Measurements from ENCODE around the gene RASSF10. TPM values are rescaled to one million over a fixed set of nuclear protein-coding genes. Genes with fewer than 3 reads are reported as not detected.

Gene RASSF10
- total RNA-seq, 1 donor from 2014 or later: 0.25 TPM

- Histone ChIP-seq H3K4me3 (peak overlapping the region; percentile 9), H3K27me3 (ENCODE audit: low read depth) (peaks cover 39% of the 10 kb centered on the region), H3K36me3 (no peaks in the 10 kb centered on the region), H3K9me3 (replicated peaks) (no peaks in the 10 kb centered on the region), H3K27ac (replicated peaks) (no peak overlapping the region), H3K4me1 (no peaks in the 10 kb centered on the region)
- DNase-seq: no peak
- intact Hi-C loops (cut with micrococcal nuclease): no loop called here
- no peak for TF ChIP-seq CTCF (IDR thresholded peaks at IDR 0.05; ENCODE audit: borderline replicate concordance)
These were observed 22.8 kb upstream of the RASSF10 start for GRCh38 chr11:12986194-12986898.

GRCh38 chr11:12989428-12990161 lies 19.5 kb upstream of the RASSF10 start:
- intact Hi-C loops (cut with micrococcal nuclease): no loop called here
- DNase-seq: no peak
- no peak overlapping the region for H3K4me3 ChIP-seq
- H3K9me3 ChIP-seq (replicated peaks): no peaks in the 10 kb centered on the region
- no peaks in the 10 kb centered on the region for H3K36me3 ChIP-seq
- H3K27ac ChIP-seq (replicated peaks): no peak overlapping the region
- no peaks in the 10 kb centered on the region for H3K4me1 ChIP-seq
- H3K27me3 ChIP-seq (ENCODE audit: low read depth): peaks cover 27% of the 10 kb centered on the region
- no peak for TF ChIP-seq CTCF (IDR thresholded peaks at IDR 0.05; ENCODE audit: borderline replicate concordance)

- no peaks in the 10 kb centered on the region for H3K4me1 ChIP-seq
- TF ChIP-seq CTCF (IDR thresholded peaks at IDR 0.05; ENCODE audit: borderline replicate concordance): no peak
- H3K27ac ChIP-seq (replicated peaks): no peak overlapping the region
- H3K4me3 ChIP-seq: no peak overlapping the region
- no peak for DNase-seq
- no peaks in the 10 kb centered on the region for H3K36me3 ChIP-seq
- intact Hi-C loops (cut with micrococcal nuclease): no loop called here
- no peaks in the 10 kb centered on the region for H3K9me3 ChIP-seq (replicated peaks)
- H3K27me3 ChIP-seq (ENCODE audit: low read depth): peaks cover 22% of the 10 kb centered on the region
These were observed 19.0 kb upstream of the RASSF10 start for GRCh38 chr11:12990162-12990480.

- Histone ChIP-seq H3K27me3 (ENCODE audit: low read depth) (peaks cover 11% of the 10 kb centered on the region), H3K27ac (replicated peaks) (no peak overlapping the region), H3K36me3 (no peaks in the 10 kb centered on the region), H3K4me1 (no peaks in the 10 kb centered on the region), H3K9me3 (replicated peaks) (peaks cover 3% of the 10 kb centered on the region), H3K4me3 (no peak overlapping the region)
- no peak for DNase-seq
- no peak for TF ChIP-seq CTCF (IDR thresholded peaks at IDR 0.05; ENCODE audit: borderline replicate concordance)
- intact Hi-C loops (cut with micrococcal nuclease): no loop called here
These were observed 17.7 kb upstream of the RASSF10 start for GRCh38 chr11:12991426-12991825.

GRCh38 chr11:12993626-12994025 lies 15.5 kb upstream of the RASSF10 start:
- Histone ChIP-seq H3K9me3 (replicated peaks) (peaks cover 3% of the 10 kb centered on the region), H3K36me3 (no peaks in the 10 kb centered on the region), H3K4me3 (no peak overlapping the region), H3K27me3 (ENCODE audit: low read depth) (no peaks in the 10 kb centered on the region), H3K4me1 (no peaks in the 10 kb centered on the region), H3K27ac (replicated peaks) (no peak overlapping the region)
- intact Hi-C loops (cut with micrococcal nuclease): no loop called here
- no peak for TF ChIP-seq CTCF (IDR thresholded peaks at IDR 0.05; ENCODE audit: borderline replicate concordance)
- DNase-seq: no peak
